DND-41 (cell line): Measurements from ENCODE around the gene ARHGEF33.

Experiments used
- EZH2 ChIP-seq: IDR thresholded peaks from 3 replicates; pipeline ENCODE4 v1.6.1; 2012; ENCODE audit warnings: borderline replicate concordance, low read depth, mild to moderate bottlenecking, moderate library complexity, low read length, inconsistent platforms; ENCODE audit not compliant: severe bottlenecking
- TF ChIP-seq, protein P1 (sequence below): IDR thresholded peaks from 2 replicates; pipeline ENCODE4 v1.5.1; 2012; ENCODE audit warnings: borderline replicate concordance, low read length, moderate library complexity, mild to moderate bottlenecking; ENCODE audit not compliant: poor library complexity, severe bottlenecking; ENCODE audit errors: extremely low read depth

DNA sequence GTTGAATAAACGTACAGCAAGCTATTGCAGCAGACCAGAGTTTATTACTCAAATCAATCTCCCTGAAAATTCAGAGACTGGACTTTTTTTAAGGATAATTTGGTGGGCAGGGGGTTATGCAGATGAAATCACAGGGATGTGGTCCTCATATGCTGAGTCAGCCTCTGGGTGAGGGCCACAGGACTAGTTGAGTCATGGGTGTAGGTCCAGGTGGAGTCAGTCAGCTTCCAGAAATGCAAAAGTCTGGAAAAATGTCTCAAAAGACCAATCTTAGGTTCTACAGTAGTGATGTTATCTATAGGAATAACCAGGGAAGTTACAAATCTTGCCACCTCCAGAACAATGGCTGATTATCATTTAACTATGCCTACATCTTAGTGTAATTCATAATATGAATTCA lies 51.1 kb downstream of the ARHGEF33 start:
- TF ChIP-seq, protein P1, sequence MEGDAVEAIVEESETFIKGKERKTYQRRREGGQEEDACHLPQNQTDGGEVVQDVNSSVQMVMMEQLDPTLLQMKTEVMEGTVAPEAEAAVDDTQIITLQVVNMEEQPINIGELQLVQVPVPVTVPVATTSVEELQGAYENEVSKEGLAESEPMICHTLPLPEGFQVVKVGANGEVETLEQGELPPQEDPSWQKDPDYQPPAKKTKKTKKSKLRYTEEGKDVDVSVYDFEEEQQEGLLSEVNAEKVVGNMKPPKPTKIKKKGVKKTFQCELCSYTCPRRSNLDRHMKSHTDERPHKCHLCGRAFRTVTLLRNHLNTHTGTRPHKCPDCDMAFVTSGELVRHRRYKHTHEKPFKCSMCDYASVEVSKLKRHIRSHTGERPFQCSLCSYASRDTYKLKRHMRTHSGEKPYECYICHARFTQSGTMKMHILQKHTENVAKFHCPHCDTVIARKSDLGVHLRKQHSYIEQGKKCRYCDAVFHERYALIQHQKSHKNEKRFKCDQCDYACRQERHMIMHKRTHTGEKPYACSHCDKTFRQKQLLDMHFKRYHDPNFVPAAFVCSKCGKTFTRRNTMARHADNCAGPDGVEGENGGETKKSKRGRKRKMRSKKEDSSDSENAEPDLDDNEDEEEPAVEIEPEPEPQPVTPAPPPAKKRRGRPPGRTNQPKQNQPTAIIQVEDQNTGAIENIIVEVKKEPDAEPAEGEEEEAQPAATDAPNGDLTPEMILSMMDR = no peak
- no peak for TF ChIP-seq EZH2
